G401.6 (cell line): ENCODE results near the gene CFAP100.

Experiments used
- FAIRE-seq: peaks from 2 replicates; lab custom pipeline; 2012; peaks lifted over from hg19 to GRCh38; lab: Jason Lieb, UNC

CFAP100 gene

GRCh38 chr3:126482503-126483255 is 88.0 kb downstream of the CFAP100 start:
- no peak for FAIRE-seq

- FAIRE-seq: no peak
Observed at GRCh38 chr3:126483321-126483761, 88.6 kb downstream of the CFAP100 start.

- FAIRE-seq: no peak
Observed at GRCh38 chr3:126484148-126484547, 89.4 kb downstream of the CFAP100 start.

DNA sequence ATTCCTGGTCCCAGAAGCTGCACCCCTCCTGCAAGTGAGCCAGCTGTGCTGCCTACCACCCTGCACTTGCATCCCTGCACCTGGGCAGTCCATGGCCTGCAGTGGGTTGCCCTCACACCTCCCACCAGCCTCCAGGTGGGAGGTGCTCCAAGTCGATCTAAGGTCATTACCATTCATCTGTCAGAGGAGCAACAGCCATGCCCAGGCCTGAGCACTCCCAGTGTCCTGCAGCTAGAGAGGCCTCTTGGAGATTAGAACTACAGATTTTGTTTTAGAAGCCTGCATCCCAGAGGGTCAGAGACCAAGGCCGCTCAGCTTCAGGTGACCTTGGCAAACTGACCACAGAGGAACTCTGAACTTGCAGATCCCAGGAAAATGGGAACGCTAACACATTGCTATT is 90.0 kb downstream of the CFAP100 start:
- FAIRE-seq: no peak

GRCh38 chr3:126485176-126485897 is 90.6 kb downstream of the CFAP100 start:
- no peak for FAIRE-seq

- FAIRE-seq: no peak
Observed at GRCh38 chr3:126485956-126486355, 91.2 kb downstream of the CFAP100 start.
